ENCODE results near the gene SLC19A2. TPM values are rescaled to one million over a fixed set of nuclear protein-coding genes. Genes with fewer than 3 reads are reported as not detected.
A peak's percentile ranks its signal among the peaks of the same experiment; 100 is the strongest.

Gene SLC19A2
- total and polyA plus RNA-seq, 3 donors from 2014 or later, result 14.6 to 26.5 (median 22.5) TPM

DNA sequence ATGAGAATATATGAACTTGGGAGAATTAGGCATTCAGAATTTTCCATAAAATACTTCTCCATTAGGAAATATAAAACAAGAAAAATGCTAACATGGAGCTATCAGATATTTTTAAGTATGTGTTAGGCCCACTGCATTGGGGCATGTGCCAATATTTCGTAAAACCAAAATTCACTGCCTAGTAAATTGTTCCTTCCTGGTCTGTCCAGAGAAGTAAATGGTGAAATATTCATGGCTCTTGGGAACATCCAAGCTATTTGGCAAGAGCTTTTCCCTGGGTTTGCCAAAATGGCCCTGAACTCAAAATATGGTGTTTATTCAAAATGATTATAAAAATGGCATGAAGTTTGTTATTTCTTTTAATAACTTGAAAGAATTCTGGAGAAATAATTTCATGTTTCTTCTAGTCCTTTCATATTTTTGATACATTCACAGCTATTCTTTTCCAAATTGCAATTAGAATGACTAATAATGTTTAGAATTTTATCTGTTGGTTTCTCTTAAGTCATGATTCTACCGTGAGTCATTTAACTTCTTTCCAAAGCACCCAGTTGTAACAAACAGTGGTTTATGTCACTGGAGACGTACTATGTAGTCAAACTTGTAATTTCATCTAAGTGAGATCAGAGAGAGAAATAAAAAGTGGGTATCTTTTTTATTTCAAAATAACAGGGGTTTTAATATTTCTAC, 25.7 kb upstream of the SLC19A2 start:
- 42 to 53% methylated on average over 3 of the region's 3 CpGs for WGBS, 2 donors
- no peaks in the 10 kb centered on the region for H3K27me3 ChIP-seq
- DNase-seq, result peak; percentile 46
- H3K4me1 ChIP-seq, result peaks cover 10% of the 10 kb centered on the region
- H3K4me3 ChIP-seq, result no peak overlapping the region
- no peak for TF ChIP-seq POLR2A (IDR thresholded peaks at IDR 0.05)
- TF ChIP-seq, protein P1, sequence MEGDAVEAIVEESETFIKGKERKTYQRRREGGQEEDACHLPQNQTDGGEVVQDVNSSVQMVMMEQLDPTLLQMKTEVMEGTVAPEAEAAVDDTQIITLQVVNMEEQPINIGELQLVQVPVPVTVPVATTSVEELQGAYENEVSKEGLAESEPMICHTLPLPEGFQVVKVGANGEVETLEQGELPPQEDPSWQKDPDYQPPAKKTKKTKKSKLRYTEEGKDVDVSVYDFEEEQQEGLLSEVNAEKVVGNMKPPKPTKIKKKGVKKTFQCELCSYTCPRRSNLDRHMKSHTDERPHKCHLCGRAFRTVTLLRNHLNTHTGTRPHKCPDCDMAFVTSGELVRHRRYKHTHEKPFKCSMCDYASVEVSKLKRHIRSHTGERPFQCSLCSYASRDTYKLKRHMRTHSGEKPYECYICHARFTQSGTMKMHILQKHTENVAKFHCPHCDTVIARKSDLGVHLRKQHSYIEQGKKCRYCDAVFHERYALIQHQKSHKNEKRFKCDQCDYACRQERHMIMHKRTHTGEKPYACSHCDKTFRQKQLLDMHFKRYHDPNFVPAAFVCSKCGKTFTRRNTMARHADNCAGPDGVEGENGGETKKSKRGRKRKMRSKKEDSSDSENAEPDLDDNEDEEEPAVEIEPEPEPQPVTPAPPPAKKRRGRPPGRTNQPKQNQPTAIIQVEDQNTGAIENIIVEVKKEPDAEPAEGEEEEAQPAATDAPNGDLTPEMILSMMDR (IDR thresholded peaks at IDR 0.05), result no peak
- no peaks in the 10 kb centered on the region for H3K36me3 ChIP-seq (ENCODE audit: low read depth, missing control alignments)
- peak overlapping the region in 1 of 2 donors; percentile 55 for H3K27ac ChIP-seq
- intact Hi-C loops (cut with DNase I; ENCODE audit: low total_unique reads), result no loop called here
- no peaks in the 10 kb centered on the region for H3K9me3 ChIP-seq

DNA sequence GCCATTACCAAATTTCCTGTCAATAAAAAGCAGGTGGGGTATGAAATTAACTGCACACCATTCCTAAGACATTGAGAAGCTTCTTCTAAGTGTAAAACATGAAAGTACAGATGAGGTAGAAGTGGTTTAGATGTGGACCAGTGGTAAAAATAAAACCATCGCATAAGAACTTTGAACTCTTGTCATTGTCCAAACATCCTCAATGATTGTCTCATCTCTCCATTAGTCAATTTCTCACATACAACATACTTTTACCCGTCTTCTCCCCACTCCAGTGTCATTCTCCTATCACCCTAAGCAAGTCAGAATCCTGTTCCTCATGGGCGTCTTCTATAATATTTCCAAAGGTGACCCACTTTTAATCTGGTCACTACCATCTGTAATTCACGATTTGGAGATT, 24.3 kb upstream of the SLC19A2 start:
- no peak for DNase-seq
- no peak for TF ChIP-seq POLR2A (IDR thresholded peaks at IDR 0.05)
- TF ChIP-seq, protein P1 (IDR thresholded peaks at IDR 0.05), result no peak
- Histone ChIP-seq H3K27ac (no peak overlapping the region), H3K27me3 (no peaks in the 10 kb centered on the region), H3K9me3 (no peaks in the 10 kb centered on the region), H3K36me3 (ENCODE audit: low read depth, missing control alignments) (no peaks in the 10 kb centered on the region), H3K4me3 (no peak overlapping the region), H3K4me1 (peaks cover 10% of the 10 kb centered on the region)
- WGBS, 2 donors, result 90 to 93% methylated on average over 4 of the region's 4 CpGs
- intact Hi-C loops (cut with DNase I; ENCODE audit: low total_unique reads), result no loop called here

DNA sequence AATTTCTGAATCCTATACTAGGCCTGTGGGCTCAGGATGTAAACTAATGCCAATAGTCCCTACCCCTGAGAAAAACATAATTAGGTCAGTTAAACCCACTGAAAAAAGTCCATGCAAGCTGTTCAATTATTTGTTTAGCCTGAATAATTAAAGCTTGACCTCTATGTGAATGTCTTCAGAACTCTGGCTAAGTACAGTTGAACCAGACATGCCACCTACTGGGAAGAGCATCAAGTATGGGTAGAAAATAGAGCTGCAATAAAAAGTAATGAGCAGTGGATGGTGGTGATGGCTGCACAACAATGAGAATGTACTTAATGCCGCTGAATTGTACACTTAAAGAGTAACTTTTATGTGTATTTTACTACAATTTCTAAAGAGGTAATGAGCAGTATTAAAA, 23.6 kb upstream of the SLC19A2 start:
- no peaks in the 10 kb centered on the region for H3K9me3 ChIP-seq
- H3K4me1 ChIP-seq, result peaks cover 10% of the 10 kb centered on the region
- TF ChIP-seq, protein P1 (IDR thresholded peaks at IDR 0.05), result no peak
- TF ChIP-seq POLR2A (IDR thresholded peaks at IDR 0.05), result no peak
- WGBS, 2 donors, result 77 to 90% methylated on average over 1 of the region's 1 CpG
- H3K36me3 ChIP-seq (ENCODE audit: low read depth, missing control alignments), result no peaks in the 10 kb centered on the region
- intact Hi-C loops (cut with DNase I; ENCODE audit: low total_unique reads), result no loop called here
- no peak for DNase-seq
- H3K27ac ChIP-seq, result no peak overlapping the region
- H3K27me3 ChIP-seq, result no peaks in the 10 kb centered on the region
- H3K4me3 ChIP-seq, result no peak overlapping the region

DNA sequence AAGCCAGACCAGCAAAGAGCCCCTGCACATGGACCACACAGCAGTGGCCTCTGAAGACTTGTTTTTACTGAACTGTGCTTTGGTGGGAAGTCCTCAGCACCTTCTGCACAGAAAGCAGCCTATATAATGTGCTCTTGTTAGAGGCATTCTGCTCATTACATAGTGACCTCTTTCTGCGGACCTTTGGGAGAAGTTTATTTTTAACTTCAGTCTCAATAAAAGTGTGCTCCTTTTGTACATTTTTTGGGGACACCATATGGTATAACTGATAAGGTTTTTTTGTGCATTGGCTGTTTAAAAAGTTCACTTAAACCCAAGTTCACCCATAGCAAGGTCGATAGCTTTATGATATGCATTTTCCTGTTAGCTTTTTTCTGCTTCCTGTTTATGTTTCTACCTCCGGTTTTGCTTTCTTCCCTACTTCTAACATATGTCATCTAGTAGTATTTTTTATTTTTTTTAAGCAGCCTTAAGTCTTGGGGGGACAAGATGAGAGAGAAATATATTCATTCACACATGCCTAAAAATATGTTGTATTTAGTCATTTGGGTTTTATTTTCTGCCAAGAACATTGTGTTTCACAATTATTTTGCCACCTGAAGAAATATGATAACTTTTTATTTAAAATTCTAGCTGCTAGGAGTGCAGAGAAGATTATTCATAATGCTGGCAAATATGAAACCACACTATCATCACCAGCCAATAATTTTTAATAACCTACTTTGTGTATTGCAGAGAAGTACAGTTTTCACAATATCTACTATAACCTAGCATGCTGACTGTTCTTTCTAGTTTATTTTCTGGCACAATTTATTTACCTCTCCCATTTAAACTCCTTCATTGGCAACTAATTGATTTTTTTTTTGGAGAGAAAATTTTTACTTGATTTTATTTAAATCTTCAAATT, 22.9 kb upstream of the SLC19A2 start:
- Histone ChIP-seq H3K36me3 (ENCODE audit: low read depth, missing control alignments) (no peaks in the 10 kb centered on the region), H3K27ac (no peak overlapping the region), H3K4me3 (no peak overlapping the region), H3K27me3 (no peaks in the 10 kb centered on the region), H3K9me3 (no peaks in the 10 kb centered on the region), H3K4me1 (peaks cover 10% of the 10 kb centered on the region)
- intact Hi-C loops (cut with DNase I; ENCODE audit: low total_unique reads), result no loop called here
- DNase-seq, result no peak
- TF ChIP-seq, protein P1 (IDR thresholded peaks at IDR 0.05), result no peak
- TF ChIP-seq POLR2A (IDR thresholded peaks at IDR 0.05), result no peak
- 28% methylated on average over 3 of the region's 3 CpGs for WGBS, 2 donors
